NCI-H128 (cell line): Measurements from ENCODE around the gene CCDC102A.
A peak's percentile ranks its signal among the peaks of the same experiment; 100 is the strongest.

Source experiments
- DNase-seq: peaks from one replicate; lab custom pipeline; 2025; ENCODE audit not compliant: unreplicated experiment; lab: John Stamatoyannopoulos, UW

CCDC102A gene

DNA sequence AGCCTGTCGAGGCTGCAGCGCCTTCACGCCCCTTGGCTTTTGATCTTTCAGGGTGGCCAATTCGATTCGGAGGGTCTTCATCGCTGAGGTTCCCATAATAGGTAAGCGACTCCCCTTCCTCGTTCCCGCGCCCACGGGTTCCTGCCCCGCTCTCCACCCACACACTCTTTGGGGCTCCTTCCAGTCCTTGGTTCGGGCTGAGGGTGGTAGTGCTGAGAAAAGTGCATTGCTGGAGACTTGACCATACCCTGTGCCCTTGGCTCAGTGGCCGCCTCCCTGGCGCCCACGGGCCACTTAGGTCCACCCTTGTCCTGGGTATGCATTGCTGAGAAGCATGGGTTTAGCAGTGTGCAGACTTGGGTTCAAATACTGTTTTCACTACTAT, 73.4 kb downstream of the CCDC102A start:
- DNase-seq: no peak

DNA sequence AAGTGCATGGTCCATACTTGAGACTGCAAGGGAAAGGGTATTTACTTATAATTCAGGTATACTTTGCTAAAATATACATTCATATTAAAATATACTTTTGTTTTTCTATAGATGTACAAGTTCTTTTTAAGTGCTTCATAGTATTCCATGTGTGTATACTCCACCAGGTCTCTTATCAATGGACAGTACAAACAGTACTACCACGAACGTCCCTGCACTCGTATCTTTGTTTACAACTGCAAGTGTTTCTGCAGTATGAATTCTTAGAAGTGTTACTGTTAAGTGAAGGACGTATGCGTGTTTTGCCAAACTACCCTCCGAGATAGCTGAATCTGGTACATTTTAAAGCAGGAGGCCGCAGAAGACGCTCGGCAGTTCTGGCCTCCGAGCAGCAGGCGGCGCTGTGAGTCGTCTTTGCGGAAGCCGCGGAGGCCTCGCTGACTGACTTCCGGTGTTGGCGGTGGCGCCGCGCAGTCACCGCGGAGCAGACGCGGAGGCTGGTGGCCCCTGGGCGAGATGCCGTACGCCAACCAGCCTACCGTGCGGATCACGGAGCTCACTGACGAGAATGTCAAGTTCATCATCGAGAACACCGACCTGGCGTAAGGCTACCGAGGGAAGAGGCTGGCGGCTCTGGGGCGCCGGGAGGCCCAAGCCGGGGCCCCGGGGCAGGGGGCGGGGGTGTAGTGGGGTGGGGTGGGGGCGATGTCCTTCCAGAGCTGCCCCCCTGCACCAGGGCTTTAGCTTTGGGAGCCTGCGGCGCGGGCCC, 74.0 kb downstream of the CCDC102A start, which contains the start of gene POLR2C:
TSS of gene POLR2C (plus strand) at position 471 of the 769 bp plus-strand sequence. CDS start at position 517, 46 bp downstream.
- DNase-seq: peak; percentile 60
